IMR-90 (cell line): ENCODE data around the gene MC5R. TPM values are rescaled to one million over a fixed set of nuclear protein-coding genes. Genes with fewer than 3 reads are reported as not detected.

Experiments used
- ATAC-seq: fragments of 200-7000 bp; cut with Tn5 transposase; 2 replicates; pipeline ENCODE4 v1.9.1; 2020; ENCODE audit warnings: low read depth, mild to moderate bottlenecking, moderate library complexity
- BruUV-seq: library from RNA; stranded (reverse); fragments of 400-500 nt; replicated peaks from 2 replicates; lab custom pipeline; 2021; lab: Mats Ljungman, UMichigan
- CTCF ChIA-PET: fragments of 300-600 bp; formaldehyde crosslinking; extraction: SDS; loops from one replicate; lab custom pipeline; 2021; ENCODE audit warnings: antibody characterized with exemption; lab: Yijun Ruan, JAX
- POLR2A ChIA-PET: fragments of 300-600 bp; sonication (Branson Sonifier 250); formaldehyde crosslinking; loops from one replicate; lab custom pipeline; 2022; ENCODE audit warnings: antibody characterized with exemption; ENCODE audit not compliant: unreplicated experiment; lab: Charles Lee
- DNase-seq: peaks from one replicate; pipeline ENCODE4 v3.0.0; 2013
- H2AFZ ChIP-seq: replicated peaks from 2 replicates; pipeline ENCODE3; 2013; ENCODE audit warnings: low read length, mild to moderate bottlenecking; ENCODE audit not compliant: poor library complexity
- H2AK5ac ChIP-seq: 2 replicates; pipeline ENCODE4 v1.6.1; 2013; ENCODE audit warnings: low read depth, low read length, inconsistent platforms
- H2AK9ac ChIP-seq: replicated peaks from 2 replicates; pipeline ENCODE3; 2013; ENCODE audit warnings: mild to moderate bottlenecking, low read depth, low read length, moderate library complexity; ENCODE audit not compliant: poor library complexity
- H2BK120ac ChIP-seq: 2 replicates; pipeline ENCODE4 v1.6.1; 2013; ENCODE audit warnings: low read depth, low read length, inconsistent platforms
- H2BK15ac ChIP-seq: 3 replicates; pipeline ENCODE4 v1.6.1; 2013; ENCODE audit warnings: low read depth, low read length, inconsistent platforms
- H2BK20ac ChIP-seq: 2 replicates; pipeline ENCODE4 v1.6.1; 2013; ENCODE audit warnings: low read depth, mild to moderate bottlenecking, inconsistent platforms, low read length, moderate library complexity
- H2BK5ac ChIP-seq: 2 replicates; pipeline ENCODE4 v1.6.1; 2013; ENCODE audit warnings: mild to moderate bottlenecking, low read depth, low read length, inconsistent platforms; ENCODE audit not compliant: poor library complexity, severe bottlenecking
- H3K14ac ChIP-seq: replicated peaks from 2 replicates; pipeline ENCODE4 v1.6.1; 2013; ENCODE audit warnings: low read depth, low read length, inconsistent platforms
- H3K18ac ChIP-seq: 2 replicates; pipeline ENCODE4 v1.6.1; 2013; ENCODE audit warnings: low read depth, low read length, control low read depth
- H3K23ac ChIP-seq: 2 replicates; pipeline ENCODE4 v1.6.1; 2013; ENCODE audit warnings: low read depth, low read length, inconsistent platforms
- H3K27ac ChIP-seq: 2 replicates; pipeline ENCODE4 v1.5.1; 2013; ENCODE audit warnings: mild to moderate bottlenecking, control low read depth, low read length; ENCODE audit not compliant: insufficient read depth
- H3K27me3 ChIP-seq: 2 replicates; pipeline ENCODE4 v1.6.1; 2013; ENCODE audit warnings: low read length; ENCODE audit not compliant: control insufficient read depth, insufficient read depth
- H3K36me3 ChIP-seq: 2 replicates; pipeline ENCODE4 v1.6.1; 2013; ENCODE audit warnings: low read length, mixed read lengths; ENCODE audit not compliant: control insufficient read depth, insufficient read depth
- H3K4ac ChIP-seq: 2 replicates; pipeline ENCODE4 v1.6.1; 2013; ENCODE audit warnings: low read depth, low read length, inconsistent platforms
- H3K4me1 ChIP-seq: 2 replicates; pipeline ENCODE4 v1.6.1; 2013; ENCODE audit warnings: low read length, mixed read lengths; ENCODE audit not compliant: control insufficient read depth, insufficient read depth
- H3K4me2 ChIP-seq: 2 replicates; pipeline ENCODE4 v1.6.1; 2013; ENCODE audit warnings: low read depth, mild to moderate bottlenecking, control low read depth, low read length, moderate library complexity
- H3K4me3 ChIP-seq: 2 replicates; pipeline ENCODE4 v1.5.1; 2013; ENCODE audit warnings: low read depth, mild to moderate bottlenecking, control low read depth, low read length, moderate library complexity; ENCODE audit not compliant: insufficient read depth
- H3K56ac ChIP-seq: 2 replicates; pipeline ENCODE4 v1.6.1; 2013; ENCODE audit warnings: low read length, inconsistent platforms; ENCODE audit not compliant: insufficient read depth; ENCODE audit errors: extremely low read depth
- H3K79me1 ChIP-seq, 2 experiments: 2 replicates each; pipeline ENCODE4 v1.6.1; 2013; ENCODE audit warnings: low read length in 2 of 2, inconsistent platforms in 1 of 2, low read depth in 1 of 2
- H3K9ac ChIP-seq: 2 replicates; pipeline ENCODE4 v1.6.1; 2013; ENCODE audit warnings: low read depth, low read length, control low read depth
- H3K9me1 ChIP-seq: 2 replicates; pipeline ENCODE4 v1.6.1; 2013; ENCODE audit warnings: low read length, inconsistent platforms; ENCODE audit not compliant: insufficient read depth
- H3K9me3 ChIP-seq: 2 replicates; pipeline ENCODE4 v1.6.1; 2013; ENCODE audit warnings: low read length; ENCODE audit not compliant: control insufficient read depth, insufficient read depth
- H4K20me1 ChIP-seq: 2 replicates; pipeline ENCODE4 v1.6.1; 2013; ENCODE audit warnings: low read length, inconsistent platforms; ENCODE audit not compliant: insufficient read depth
- H4K5ac ChIP-seq: 2 replicates; pipeline ENCODE4 v1.6.1; 2013; ENCODE audit warnings: mild to moderate bottlenecking, low read depth, low read length, control low read depth
- H4K8ac ChIP-seq, 2 experiments: 2 replicates each; pipeline ENCODE4 v1.6.1; 2013; ENCODE audit warnings: low read depth in 2 of 2, low read length in 2 of 2, control low read depth in 1 of 2, inconsistent platforms in 1 of 2
- H4K91ac ChIP-seq: 2 replicates; pipeline ENCODE4 v1.6.1; 2013; ENCODE audit warnings: low read depth, low read length, inconsistent platforms; ENCODE audit not compliant: insufficient read depth
- BHLHE40 ChIP-seq: fragments of 150-350 bp; IDR thresholded peaks from 2 replicates; pipeline ENCODE4 v1.6.1; 2016; ENCODE audit warnings: mild to moderate bottlenecking, low read depth, low read length
- CEBPB ChIP-seq: IDR thresholded peaks from 2 replicates; pipeline ENCODE4 v1.6.1; 2012; ENCODE audit warnings: low read depth, low read length, improper control_type of control experiment
- CHD1 ChIP-seq: IDR thresholded peaks from 2 replicates; pipeline ENCODE4 v1.6.1; 2012; ENCODE audit warnings: low read depth, low read length, improper control_type of control experiment
- ELK1 ChIP-seq: fragments of 150-350 bp; IDR thresholded peaks from 2 replicates; pipeline ENCODE4 v1.6.1; 2016; ENCODE audit warnings: low read depth, mild to moderate bottlenecking, low read length, moderate library complexity, borderline replicate concordance
- FOS ChIP-seq: fragments of 150-350 bp; IDR thresholded peaks from 2 replicates; pipeline ENCODE4 v1.6.1; 2016; ENCODE audit warnings: low read depth, low read length
- MAZ ChIP-seq: IDR thresholded peaks from 2 replicates; pipeline ENCODE4 v1.6.1; 2012; ENCODE audit warnings: low read depth, mild to moderate bottlenecking, low read length, improper control_type of control experiment, moderate library complexity, borderline replicate concordance
- RCOR1 ChIP-seq: IDR thresholded peaks from 2 replicates; pipeline ENCODE4 v1.6.1; 2012; ENCODE audit warnings: mild to moderate bottlenecking, low read length, improper control_type of control experiment; ENCODE audit not compliant: insufficient replicate concordance
- RFX5 ChIP-seq: IDR thresholded peaks from 2 replicates; pipeline ENCODE4 v1.8.0; 2012; ENCODE audit warnings: low read depth, mild to moderate bottlenecking, low read length, moderate library complexity
- SMC3 ChIP-seq: fragments of 150-350 bp; IDR thresholded peaks from 2 replicates; pipeline ENCODE4 v1.6.1; 2016; ENCODE audit warnings: low read depth, mild to moderate bottlenecking, antibody characterized with exemption, low read length, moderate library complexity
- WGBS, 2 experiments: methylation state at CpG; one replicate each; pipeline versions ENCODE4 v1.1.5 to v1.1.7; 2013; ENCODE audit warnings: missing lambda C conversion rate in 2 of 2; ENCODE audit not compliant: insufficient read length in 1 of 2; ENCODE audit errors: extremely low coverage in 2 of 2; 5-methylcytosine and 5-hydroxymethylcytosine counted together
- dilution Hi-C: fragments of 300-500 bp; cut with HindIII; formaldehyde crosslinking; loops from one replicate; pipeline ENCODE4 v1.14.3; 2018; ENCODE audit warnings: low sequenced_read_pairs; ENCODE audit not compliant: unreplicated experiment
- in situ Hi-C: fragments of 300-500 bp; cut with MboI; formaldehyde crosslinking; loops from 3 replicates; pipeline ENCODE4 v1.14.3; 2019; ENCODE audit warnings: low sequenced_read_pairs, inconsistent platforms, mixed read lengths
- intact Hi-C: fragments of 100-400 bp; cut with micrococcal nuclease; formaldehyde crosslinking; loops from 2 replicates; pipeline ENCODE4 v1.10.0; 2022
- polyA plus RNA-seq, 3 experiments: library from polyadenylated mRNA; depleted of rRNA; stranded (reverse); fragments of >200 nt; gene quantifications; 2 replicates each; pipeline ENCODE4 v1.2.3, GENCODE V29; 2012; ENCODE audit warnings: low replicate concordance in 1 of 3
- total RNA-seq: library from RNA; depleted of rRNA; stranded (reverse); fragments of >200 nt; gene quantifications from 2 replicates; pipeline ENCODE4 v1.2.3, GENCODE V29; 2012

The MC5R gene
- total and polyA plus RNA-seq, 2 of the 4 experiments (the other 2 are of a cell fraction) = not detected

DNA sequence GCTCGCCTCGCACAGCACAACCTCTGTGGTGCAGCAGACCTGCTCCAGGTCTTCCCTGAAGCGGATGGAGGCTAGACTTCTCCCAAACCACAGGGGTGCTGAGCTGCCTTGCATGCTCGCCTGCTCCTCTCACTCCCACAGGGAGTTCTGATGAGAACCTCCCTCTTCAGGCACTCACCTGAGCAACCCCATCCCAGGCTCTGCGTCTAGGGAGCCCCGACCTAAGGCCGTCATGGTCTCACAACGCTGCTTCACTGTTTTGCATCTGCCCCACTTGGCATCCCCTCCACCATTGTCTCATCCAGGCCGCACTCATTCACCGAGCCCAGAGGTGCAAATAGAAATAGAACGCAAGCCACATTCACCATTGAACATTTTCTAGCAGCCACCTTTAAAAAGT lies 24.6 kb upstream of the MC5R start:
- dilution Hi-C loops (no loop called here), intact Hi-C loops (no loop called here), in situ Hi-C loops (no loop called here)
- no peak overlapping the region for H3K9ac ChIP-seq
- H2BK20ac ChIP-seq = no peak overlapping the region
- H3K18ac ChIP-seq = no peak overlapping the region
- no peak overlapping the region for H4K91ac ChIP-seq
- ChIA-PET POLR2A (no interaction called here), CTCF (no interaction called here)
- no peak overlapping the region for H3K4me3 ChIP-seq
- no peaks in the 10 kb centered on the region for H4K20me1 ChIP-seq
- WGBS, 2 experiments = 45% methylated on average over 4 of the region's 11 CpGs; no CpG with 5 or more reads in 1 of the 2 experiments
- no peak overlapping the region for H3K23ac ChIP-seq
- no peak for ATAC-seq
- H3K36me3 ChIP-seq = no peaks in the 10 kb centered on the region
- no peaks in the 10 kb centered on the region for H3K4me1 ChIP-seq
- no peaks in the 10 kb centered on the region for H3K79me1 ChIP-seq
- no peaks in the 10 kb centered on the region for H3K9me3 ChIP-seq
- no peak for DNase-seq
- no peak overlapping the region for H2BK120ac ChIP-seq
- no peak overlapping the region for H3K56ac ChIP-seq
- no peak overlapping the region for H2AFZ ChIP-seq
- H3K9me1 ChIP-seq = no peaks in the 10 kb centered on the region
- no TSS peak for BruUV-seq
- no peak overlapping the region for H2BK15ac ChIP-seq
- H3K14ac ChIP-seq = no peak overlapping the region
- H2AK5ac ChIP-seq = no peak overlapping the region
- H3K27me3 ChIP-seq = peaks cover 7% of the 10 kb centered on the region; the same call in 1 of the 2 replicates
- no peak overlapping the region for H2AK9ac ChIP-seq
- TF ChIP-seq SMC3 (no peak), MAZ (no peak), RCOR1 (no peak), ELK1 (no peak), CEBPB (no peak), FOS (no peak), CHD1 (no peak), RFX5 (no peak), BHLHE40 (no peak)
- H3K4ac ChIP-seq = no peak overlapping the region
- H3K4me2 ChIP-seq = no peak overlapping the region
- H3K27ac ChIP-seq = no peak overlapping the region
- H2BK5ac ChIP-seq = no peak overlapping the region
- no peak overlapping the region for H4K5ac ChIP-seq
- H4K8ac ChIP-seq = no peak overlapping the region
